Uterus (tissue), 2 donors: ENCODE measurements around the gene WDPCP.

Source experiments
- POLR2A ChIP-seq, 2 donors: fragments of 450-650 bp; IDR thresholded peaks; one replicate each; pipeline ENCODE4 v1.6.1; 2016; ENCODE audit warnings: antibody characterized with exemption in 2 of 2, mild to moderate bottlenecking in 1 of 2, moderate library complexity in 1 of 2
- TF ChIP-seq, protein P1 (sequence below), 4 experiments: fragments of 200-600 bp in 2 of 4; fragments of 450-650 bp in 2 of 4; sonication (generic) in 2 of 4; IDR thresholded peaks; one replicate each; pipeline ENCODE4 v1.5.1; 2016 to 2019; ENCODE audit warnings: antibody characterized with exemption in 4 of 4, mild to moderate bottlenecking in 2 of 4, moderate library complexity in 1 of 4

GRCh38 chr2:63340443-63340842 is 247.8 kb downstream of the WDPCP start:
- no peak for TF ChIP-seq POLR2A (IDR thresholded peaks at IDR 0.05)
- TF ChIP-seq, protein P1, sequence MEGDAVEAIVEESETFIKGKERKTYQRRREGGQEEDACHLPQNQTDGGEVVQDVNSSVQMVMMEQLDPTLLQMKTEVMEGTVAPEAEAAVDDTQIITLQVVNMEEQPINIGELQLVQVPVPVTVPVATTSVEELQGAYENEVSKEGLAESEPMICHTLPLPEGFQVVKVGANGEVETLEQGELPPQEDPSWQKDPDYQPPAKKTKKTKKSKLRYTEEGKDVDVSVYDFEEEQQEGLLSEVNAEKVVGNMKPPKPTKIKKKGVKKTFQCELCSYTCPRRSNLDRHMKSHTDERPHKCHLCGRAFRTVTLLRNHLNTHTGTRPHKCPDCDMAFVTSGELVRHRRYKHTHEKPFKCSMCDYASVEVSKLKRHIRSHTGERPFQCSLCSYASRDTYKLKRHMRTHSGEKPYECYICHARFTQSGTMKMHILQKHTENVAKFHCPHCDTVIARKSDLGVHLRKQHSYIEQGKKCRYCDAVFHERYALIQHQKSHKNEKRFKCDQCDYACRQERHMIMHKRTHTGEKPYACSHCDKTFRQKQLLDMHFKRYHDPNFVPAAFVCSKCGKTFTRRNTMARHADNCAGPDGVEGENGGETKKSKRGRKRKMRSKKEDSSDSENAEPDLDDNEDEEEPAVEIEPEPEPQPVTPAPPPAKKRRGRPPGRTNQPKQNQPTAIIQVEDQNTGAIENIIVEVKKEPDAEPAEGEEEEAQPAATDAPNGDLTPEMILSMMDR (IDR thresholded peaks at IDR 0.05) = no peak
